HG03135 (cell line): ENCODE results near the gene P2RY2.
"Not testable (repeated sequence)": the region's sequence is repeated elsewhere in the genome, so short reads cannot be mapped to it uniquely, and the experiment has no call there.

Experiments used
- ATAC-seq: cut with Tn5 transposase; IDR thresholded peaks from one replicate; pipeline ENCODE4 v1.9.1; 2021; ENCODE audit warnings: mild to moderate bottlenecking, moderate library complexity; ENCODE audit not compliant: unreplicated experiment

The P2RY2 gene

DNA sequence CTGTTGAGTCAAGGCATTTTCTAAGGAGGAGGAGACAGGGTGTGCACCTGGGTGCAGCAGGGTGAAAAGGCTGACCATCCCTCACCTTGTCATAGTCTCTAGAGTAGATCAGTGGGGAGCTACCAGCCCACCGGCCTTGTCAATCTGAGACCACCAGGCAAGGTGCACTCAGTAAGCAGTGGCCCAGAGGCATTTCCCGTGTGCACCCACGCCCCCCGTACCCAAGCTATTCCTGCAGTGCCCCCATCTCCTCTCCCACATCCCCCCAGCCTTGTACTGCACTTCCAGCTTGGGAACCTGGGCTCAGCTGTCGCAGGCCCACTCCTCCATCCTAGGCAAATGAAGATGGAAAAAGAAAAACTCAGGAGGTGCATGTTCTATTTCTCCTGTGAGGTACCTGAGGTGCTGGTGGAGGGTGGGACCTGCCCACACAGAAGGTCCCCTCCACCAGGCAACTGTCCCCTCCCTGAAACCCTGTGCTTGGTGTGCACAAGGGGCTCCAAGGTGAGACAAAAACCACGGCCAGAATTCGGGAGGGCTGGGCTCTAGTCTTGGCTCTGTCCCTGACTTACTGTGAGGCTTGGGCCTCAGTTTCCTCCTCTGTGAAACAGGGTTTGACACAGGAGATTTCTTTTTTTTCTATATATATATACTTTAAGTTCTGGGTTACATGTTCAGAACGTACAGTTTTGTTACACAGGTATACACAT lies 8.4 kb downstream of the P2RY2 start:
- no peak for ATAC-seq

DNA sequence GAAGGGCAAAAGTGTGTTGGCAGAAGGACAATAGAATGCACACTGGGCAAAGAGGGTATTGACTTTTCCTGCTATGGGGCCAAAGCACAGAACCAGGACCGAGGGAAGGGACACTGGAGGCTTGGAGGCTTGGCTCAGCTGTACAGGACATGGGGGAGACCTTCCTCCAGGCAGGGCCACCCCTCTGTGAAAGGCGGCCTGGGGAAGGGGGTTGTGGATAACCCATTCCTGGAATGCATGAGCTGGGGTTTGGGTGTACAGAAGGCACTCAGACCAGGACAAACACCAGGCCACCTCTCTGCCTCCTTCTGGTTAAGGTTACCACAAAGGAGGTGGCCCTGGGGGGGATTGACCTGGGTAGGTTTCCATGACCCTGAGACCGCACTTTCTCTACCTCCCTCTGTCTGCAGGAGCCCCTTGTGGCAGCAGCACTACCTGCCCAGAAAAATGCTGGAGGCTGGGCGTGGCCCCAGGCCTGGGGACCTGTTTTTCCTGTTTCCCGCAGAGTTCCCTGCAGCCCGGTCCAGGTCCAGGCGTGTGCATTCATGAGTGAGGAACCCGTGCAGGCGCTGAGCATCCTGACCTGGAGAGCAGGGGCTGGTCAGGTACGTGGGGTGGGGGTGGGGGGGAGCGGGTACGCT lies 9.6 kb downstream of the P2RY2 start:
- no peak for ATAC-seq

DNA sequence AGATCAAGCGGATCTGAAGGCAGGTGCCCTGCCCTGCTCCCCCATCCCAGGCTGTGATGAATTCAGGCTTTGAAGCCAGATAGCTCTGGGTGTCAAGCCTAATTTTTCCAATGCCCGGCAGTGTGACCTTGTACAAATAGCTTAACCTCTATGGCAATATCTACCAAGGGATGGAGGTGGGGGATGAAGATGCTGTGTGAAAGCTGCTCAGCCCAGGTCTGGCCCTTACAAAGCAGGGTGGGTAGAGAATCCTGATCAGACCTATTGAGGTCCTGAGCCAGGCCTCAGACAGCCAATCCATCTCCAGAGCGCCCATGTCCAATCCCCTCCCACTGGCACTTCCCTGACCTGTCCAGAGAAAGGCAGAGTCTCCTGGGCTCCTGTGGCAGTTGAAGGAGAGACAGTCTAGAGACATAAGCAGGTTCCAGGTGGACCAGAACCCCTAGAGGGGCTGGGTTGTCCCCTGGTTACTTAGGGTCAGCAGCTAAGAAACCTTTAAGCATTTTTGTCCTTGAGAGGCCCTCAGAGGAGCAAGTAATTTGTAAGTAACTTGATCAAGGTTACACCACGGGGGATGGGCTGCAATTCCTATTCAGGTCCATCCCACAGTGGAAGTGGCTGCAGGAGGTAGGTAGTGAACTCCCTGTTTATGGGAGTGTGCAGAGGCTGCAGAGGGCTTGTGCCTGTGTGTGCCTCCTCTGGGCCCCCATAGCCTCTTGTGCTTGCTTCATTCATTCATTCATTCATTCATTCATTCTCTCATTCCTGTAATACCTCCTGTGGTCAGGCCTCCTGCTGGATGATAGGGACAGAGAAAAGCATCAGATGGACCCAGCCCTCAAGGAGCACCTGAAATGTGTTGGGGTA lies 10.4 kb downstream of the P2RY2 start:
- ATAC-seq: no peak

DNA sequence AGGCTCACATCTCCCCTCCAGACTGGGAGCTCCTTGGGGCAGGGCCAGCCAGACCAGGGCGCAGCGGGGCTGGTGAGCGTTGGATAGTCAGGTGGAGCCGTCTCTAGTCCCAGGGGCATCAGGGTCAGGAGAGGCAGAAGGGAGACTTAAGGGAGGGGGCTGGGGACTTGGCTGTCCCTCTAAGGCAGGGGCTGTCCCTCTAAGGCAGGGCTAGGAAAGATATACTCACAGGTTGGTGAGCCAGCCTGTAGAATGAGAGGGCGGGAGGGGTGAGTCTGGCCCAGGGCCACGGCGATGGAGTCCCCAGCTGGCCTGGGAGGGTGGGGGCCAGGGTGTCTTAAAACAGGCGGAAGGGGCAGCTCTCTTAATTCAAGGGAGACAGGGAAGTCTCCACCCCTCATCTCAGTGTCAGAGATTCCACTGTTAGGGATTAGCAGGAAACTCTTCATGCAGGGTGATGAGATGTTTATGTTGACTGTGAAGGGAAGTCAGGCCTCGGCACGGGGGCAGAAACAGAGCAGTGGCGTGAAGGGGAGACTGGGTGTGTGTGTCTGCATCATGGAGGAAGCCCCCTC lies 11.3 kb downstream of the P2RY2 start:
- ATAC-seq: no peak

DNA sequence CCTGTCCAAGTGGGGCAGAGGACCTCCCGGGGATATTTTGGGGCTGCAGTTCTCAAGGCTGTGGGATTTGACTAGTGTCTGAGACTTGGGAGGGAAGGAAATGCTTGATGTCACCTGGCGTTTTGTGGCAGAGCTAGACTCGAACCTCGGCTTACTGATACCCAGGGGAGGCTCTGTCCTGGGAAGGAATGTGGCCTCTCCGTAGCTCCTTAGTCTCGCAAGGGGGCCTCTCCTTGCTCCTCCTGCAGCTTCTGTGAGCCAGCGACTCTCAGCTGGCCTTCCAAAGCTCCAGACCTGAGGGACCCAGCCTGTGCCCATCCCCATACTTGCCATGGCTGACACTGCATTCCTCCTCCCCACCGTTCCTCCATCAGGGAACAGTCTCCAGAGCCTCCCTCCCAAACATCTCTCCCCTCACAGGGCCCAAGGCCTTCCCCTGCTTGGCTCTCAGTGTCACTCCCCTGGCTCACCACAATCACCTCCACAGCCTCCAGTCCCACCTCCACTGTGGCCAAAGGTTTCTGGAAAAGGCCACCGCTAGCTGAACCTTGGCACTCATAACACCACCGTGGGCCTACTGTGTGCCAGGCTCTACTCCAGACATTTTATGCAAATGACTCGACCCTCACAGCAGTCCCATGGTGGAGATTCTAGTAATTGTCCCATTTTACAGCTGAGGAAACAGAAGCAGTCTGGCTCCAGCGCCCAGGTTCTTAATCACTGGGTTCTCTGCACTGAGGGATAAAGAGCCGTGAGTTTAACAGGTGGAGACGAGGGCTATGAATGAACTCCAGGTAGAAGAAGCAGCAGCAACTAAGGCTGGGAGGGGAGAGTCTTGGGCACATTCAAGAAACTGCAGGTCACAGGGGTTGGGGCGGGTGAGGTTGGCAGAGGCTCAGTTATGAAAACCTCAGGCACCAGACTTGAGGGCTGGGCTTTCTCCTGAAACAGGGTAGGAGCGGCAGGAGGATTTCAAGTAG lies 12.1 kb downstream of the P2RY2 start:
- ATAC-seq: no peak

DNA sequence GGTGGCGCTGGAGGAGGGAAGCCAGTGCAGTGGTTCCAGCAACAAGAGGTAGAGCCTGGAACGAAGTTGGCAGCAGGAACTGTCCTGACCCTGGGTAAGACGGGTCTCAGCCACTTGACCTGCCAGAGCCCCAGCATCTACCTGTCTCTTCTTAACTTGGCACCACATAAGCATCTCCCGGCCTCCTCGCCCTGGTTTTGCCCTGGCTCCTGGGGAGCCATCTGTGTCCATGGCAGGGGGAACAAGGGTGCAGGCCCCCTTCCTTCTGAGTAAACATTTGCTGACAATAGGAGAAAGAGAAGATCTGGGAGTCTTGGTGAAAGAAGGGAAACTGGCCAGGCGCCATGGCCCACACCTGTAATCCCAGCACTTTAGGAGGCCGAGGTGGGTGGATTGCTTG lies 12.8 kb downstream of the P2RY2 start:
- no peak for ATAC-seq

DNA sequence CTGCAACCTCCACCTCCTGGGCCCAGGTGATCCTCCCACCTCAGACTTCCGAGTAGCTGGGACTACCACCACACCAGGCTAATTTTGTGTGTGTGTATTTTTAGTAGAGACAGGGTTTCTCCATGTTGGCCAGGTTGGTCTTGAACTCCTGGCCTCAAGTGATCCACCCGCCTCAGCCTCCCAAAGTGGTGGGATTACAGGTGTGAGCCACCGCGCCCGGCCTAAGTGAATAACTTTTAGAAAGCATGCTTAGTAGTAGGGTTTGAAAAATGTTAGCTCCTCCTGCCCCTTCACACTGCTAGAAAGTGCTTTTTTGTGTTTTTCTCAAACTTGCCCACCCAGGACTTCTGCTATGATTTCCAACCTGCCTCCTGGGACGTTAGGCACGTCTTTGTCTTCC lies 14.4 kb downstream of the P2RY2 start:
- ATAC-seq: not testable (repeated sequence)

DNA sequence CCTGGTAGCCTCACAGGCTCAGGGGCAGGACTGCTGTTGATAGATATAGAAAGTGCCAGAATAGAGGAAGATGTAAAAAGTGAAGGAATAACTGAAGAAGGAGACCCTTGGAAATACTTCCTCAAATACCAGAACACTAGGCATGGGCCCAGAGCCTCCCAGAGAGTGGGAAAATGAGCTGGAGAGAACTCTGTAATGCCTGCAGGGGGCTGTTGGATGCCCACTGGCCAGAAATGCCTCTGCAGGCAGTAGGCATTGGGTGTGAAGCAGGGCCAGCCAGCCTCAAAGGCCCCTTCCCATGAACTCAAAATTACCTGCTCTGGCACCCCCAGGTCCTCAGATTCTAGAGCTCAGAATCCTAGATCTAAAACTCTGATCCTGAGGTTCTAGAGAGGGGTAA lies 15.1 kb downstream of the P2RY2 start:
- no peak for ATAC-seq

DNA sequence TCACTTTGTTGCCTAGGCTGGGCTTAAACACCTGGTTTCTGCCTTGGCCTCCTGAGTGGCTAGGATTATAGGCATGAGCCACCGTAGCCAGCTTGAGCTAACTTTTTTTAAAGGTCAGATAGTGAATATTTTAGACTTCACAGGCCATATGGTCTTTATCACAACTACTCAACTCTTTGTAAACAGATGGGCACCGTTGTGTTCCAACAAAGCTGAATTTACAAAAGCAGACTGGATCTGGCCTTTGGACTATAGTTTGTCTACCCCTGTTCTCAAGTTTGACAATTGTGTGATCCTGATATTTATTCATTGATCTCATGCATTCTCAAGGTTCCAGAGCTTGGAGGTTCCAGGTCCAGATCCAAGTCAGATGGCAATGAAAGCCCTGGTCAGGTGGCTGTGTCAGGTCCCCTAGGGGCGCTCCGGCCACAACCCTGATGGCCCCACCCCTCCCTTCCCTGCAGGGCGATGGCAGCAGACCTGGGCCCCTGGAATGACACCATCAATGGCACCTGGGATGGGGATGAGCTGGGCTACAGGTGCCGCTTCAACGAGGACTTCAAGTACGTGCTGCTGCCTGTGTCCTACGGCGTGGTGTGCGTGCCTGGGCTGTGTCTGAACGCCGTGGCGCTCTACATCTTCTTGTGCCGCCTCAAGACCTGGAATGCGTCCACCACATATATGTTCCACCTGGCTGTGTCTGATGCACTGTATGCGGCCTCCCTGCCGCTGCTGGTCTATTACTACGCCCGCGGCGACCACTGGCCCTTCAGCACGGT lies 15.8 kb downstream of the P2RY2 start:
- no peak for ATAC-seq

DNA sequence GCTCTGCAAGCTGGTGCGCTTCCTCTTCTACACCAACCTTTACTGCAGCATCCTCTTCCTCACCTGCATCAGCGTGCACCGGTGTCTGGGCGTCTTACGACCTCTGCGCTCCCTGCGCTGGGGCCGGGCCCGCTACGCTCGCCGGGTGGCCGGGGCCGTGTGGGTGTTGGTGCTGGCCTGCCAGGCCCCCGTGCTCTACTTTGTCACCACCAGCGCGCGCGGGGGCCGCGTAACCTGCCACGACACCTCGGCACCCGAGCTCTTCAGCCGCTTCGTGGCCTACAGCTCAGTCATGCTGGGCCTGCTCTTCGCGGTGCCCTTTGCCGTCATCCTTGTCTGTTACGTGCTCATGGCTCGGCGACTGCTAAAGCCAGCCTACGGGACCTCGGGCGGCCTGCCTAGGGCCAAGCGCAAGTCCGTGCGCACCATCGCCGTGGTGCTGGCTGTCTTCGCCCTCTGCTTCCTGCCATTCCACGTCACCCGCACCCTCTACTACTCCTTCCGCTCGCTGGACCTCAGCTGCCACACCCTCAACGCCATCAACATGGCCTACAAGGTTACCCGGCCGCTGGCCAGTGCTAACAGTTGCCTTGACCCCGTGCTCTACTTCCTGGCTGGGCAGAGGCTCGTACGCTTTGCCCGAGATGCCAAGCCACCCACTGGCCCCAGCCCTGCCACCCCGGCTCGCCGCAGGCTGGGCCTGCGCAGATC lies 16.5 kb downstream of the P2RY2 start:
- no peak for ATAC-seq

DNA sequence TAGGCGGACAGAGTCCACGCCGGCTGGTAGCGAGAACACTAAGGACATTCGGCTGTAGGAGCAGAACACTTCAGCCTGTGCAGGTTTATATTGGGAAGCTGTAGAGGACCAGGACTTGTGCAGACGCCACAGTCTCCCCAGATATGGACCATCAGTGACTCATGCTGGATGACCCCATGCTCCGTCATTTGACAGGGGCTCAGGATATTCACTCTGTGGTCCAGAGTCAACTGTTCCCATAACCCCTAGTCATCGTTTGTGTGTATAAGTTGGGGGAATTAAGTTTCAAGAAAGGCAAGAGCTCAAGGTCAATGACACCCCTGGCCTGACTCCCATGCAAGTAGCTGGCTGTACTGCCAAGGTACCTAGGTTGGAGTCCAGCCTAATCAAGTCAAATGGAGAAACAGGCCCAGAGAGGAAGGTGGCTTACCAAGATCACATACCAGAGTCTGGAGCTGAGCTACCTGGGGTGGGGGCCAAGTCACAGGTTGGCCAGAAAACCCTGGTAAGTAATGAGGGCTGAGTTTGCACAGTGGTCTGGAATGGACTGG lies 17.2 kb downstream of the P2RY2 start:
- no peak for ATAC-seq

DNA sequence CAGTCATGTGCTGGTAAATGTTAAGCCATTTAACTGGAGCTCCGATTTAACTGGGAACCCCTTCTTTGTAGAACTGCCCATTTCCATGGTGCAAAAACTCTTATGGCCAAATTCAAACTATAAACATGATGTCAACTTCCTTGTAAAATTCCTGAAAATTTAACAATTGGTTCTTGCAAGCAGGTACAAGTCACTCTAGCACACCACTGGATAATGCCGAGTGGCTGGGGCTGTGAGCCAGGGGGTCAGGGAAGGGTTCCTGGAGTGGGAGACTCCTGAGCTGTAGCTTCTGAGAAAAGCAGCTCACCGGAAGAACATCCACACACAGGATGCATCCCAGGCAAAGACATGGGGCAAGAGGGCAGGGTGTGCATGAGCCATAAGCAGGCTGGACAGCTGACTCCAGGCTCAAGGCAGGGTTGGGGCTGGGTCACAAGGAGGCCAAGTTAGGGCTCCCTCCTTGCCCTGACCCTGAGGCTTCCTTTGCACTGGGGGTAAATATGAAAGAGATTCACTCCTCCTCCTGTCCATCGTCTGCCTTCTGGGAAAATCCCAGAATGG lies 18.2 kb downstream of the P2RY2 start:
- no peak for ATAC-seq

DNA sequence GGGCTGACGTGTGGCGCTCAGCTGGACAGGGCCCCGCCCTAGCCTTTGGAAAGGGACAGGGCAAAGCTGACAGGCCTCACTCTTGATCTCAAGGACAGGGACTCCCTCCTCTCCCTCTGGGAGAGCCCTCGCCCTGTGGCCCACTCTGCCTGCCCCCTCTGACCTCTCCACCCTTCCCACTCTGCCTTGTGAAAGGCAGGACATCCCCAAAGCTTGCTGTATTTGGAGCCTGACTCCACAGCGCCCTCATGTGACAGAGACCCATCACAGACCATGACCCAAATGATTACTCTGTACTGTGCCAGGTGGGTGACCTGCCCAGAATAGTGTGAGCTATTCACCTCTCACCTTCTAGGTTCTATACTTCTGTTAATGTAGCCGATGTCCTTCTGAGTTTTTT lies 18.8 kb downstream of the P2RY2 start:
- no peak for ATAC-seq

DNA sequence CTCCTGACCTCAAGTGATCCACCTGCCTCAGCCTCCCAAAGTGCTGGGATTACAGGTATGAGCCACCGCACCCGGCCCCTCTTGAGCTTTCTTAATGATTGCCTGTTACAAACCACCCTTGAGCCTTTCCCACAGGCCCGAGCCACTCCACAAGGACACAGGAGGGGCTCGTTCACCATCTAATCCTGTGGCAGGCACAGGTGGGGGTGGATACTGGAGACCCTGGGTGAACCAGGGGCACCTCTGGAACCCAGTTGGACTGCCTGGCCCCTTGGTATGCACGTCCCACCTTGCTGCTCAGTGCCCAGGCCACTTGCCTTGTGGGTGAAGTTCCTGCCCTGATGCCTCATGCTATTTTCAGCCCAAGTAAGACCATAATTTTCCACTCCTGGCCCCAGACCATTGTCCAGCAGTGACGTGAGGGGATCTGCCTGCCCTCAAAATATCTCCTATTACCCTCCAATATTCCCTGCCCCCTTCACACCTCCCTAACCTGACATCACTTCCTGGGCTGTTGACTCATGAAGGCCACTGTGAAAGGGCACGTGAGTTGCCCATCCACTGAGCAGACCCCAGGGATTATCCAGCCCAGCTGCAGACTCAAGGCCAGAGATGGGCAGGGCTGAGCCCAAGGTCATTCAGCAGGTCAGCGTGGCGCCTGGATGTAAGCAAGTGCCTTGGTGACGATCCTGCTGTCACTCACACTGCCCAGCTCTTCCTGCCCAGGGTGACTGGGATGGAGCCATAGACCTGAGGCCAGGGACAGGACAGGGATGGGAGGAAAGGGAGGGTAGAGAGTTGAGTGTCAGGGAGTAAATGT lies 19.6 kb downstream of the P2RY2 start:
- no peak for ATAC-seq

DNA sequence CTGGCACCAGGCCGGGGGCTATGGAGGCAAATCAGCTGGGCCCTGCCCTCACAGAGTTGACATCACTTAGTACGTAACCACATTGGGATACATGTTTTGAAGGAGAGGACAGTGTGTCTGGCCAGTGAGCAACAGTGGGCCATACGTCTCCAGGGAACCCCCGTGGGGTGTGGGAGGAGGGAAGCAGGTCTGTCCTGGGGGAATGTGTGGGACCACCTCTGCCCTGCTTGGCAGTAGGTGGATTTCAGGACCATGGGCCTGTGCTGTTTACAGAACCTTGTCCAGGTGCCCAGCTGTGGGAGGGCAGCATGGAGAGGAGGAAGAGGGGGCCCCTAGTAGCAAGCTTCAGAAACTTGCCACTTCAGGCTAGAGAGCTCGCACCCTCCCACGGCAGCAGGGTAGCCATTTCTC lies 21.0 kb downstream of the P2RY2 start:
- ATAC-seq: no peak

DNA sequence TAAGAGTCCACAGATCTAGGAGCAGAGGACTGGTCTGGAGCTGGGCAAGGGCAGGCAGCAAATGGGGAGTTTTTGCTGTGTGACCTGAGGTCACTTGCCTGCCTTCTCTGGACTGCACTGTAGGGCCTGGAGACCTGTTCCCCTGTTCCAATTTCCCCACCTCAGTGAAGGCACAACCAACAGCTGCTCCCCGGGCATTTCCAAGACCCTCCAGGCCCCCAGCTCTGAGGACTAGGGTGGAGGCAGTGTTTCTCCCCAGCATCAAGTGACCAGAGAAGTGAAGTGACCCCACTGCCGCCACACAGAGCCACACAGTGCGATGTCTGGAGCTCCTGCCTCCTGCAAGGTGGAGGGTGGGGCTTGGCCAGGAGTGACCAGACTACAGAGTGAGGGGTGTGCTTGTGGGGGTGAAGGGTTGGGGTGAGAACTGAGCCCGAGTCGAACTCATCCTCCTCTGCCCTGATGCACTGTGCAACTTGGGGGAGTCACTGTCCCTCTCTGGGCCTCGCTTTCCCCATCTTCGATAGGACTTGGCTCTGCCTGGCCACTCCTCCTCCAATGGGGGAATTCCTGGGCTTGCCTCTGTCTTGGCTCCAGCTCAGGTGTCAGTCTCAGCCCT lies 21.6 kb downstream of the P2RY2 start:
- ATAC-seq: no peak

DNA sequence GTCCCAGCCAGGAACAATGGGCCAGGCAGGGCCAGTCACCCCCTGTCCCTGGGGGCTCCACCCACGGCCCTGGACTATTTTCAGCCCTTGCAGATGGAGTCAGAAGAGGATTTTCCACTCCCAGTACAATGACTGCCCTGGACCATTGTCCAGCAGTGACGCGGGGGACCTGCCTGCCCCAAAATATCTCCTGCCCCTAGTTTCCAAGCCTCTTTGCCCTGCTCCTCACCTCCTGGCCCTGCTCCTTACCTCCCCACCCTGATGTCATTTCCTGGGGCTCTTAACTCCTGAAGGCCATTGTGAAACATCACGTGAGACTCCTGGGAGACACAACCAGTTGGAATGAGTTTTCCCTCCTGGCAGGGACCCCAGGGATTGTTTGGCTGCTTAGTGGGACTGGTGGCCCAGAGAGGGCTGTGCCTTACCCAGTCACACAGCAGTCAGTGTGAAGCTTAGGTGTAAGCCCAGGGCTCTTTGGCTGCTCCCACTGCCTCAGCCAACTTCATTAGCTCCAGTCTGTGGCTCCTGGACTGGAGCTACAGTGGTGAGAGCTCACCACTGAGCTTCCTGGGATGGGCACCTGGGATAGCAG lies 22.2 kb downstream of the P2RY2 start:
- no peak for ATAC-seq
